B cell (primary cell): ENCODE measurements around the gene MAP3K14. TPM values are rescaled to one million over a fixed set of nuclear protein-coding genes. Genes with fewer than 3 reads are reported as not detected.

Experiments
- ATAC-seq: fragments of 200-7000 bp; cut with Tn5 transposase; one replicate; pipeline ENCODE4 v1.10.0; 2021; ENCODE audit warnings: low read depth, mild to moderate bottlenecking, moderate number of reproducible peaks, moderate library complexity
- CTCF ChIA-PET: fragments of 350-600 bp; sonication (Branson Sonifier 250); formaldehyde crosslinking; loops from one replicate; lab custom pipeline; 2021; ENCODE audit warnings: antibody characterized with exemption, inconsistent platforms; lab: Charles Lee
- POLR2A ChIA-PET: fragments of 350-600 bp; sonication (Branson Sonifier 250); formaldehyde crosslinking; loops from one replicate; lab custom pipeline; 2021; ENCODE audit warnings: antibody characterized with exemption; lab: Charles Lee
- DNase-seq: peaks from one replicate; pipeline ENCODE4 v3.0.0; 2013
- H2AFZ ChIP-seq: 2 replicates; pipeline ENCODE4 v1.6.1; 2012; ENCODE audit warnings: mild to moderate bottlenecking, low read depth, low read length; ENCODE audit not compliant: insufficient read depth, poor library complexity, severe bottlenecking
- H3K27ac ChIP-seq, 2 donors: 1 replicate in 1 of 2; 2 replicates in 1 of 2; pipeline ENCODE4 v1.5.1; 2012 to 2013; ENCODE audit warnings: low read length in 2 of 2, mild to moderate bottlenecking in 2 of 2, moderate library complexity in 1 of 2
- H3K27me3 ChIP-seq, 4 experiments: fragments of 200-600 bp in 1 of 4; sonication (generic) in 1 of 4; replicated peaks in 1 of 4; 1 replicate in 2 of 4; 2 replicates in 2 of 4; pipeline versions ENCODE4 v1.6.1 to v1.7.0; 2013 to 2016; ENCODE audit warnings: low read length in 3 of 4, mild to moderate bottlenecking in 2 of 4, mixed read lengths in 1 of 4, moderate library complexity in 1 of 4; ENCODE audit not compliant: insufficient read depth in 4 of 4, control insufficient read depth in 3 of 4; ENCODE audit errors: control extremely low read depth in 1 of 4
- H3K36me3 ChIP-seq, 2 experiments: replicated peaks in 1 of 2; 1 replicate in 1 of 2; 2 replicates in 1 of 2; pipeline versions ENCODE4 v1.6.1 to v1.7.1; 2013; ENCODE audit warnings: low read length in 1 of 2; ENCODE audit not compliant: insufficient read depth in 2 of 2, control insufficient read depth in 1 of 2; ENCODE audit errors: control extremely low read depth in 1 of 2, extremely low read depth in 1 of 2
- H3K4me1 ChIP-seq, 2 donors: fragments of 200-600 bp in 1 of 2; sonication (generic) in 1 of 2; 1 replicate in 1 of 2; 2 replicates in 1 of 2; pipeline versions ENCODE4 v1.5.1 to v1.6.1; 2013 to 2017; ENCODE audit warnings: low read length in 2 of 2; ENCODE audit not compliant: control insufficient read depth in 2 of 2, insufficient read depth in 2 of 2
- H3K4me2 ChIP-seq: replicated peaks from 2 replicates; pipeline ENCODE3; 2012; ENCODE audit warnings: mild to moderate bottlenecking, low read depth, low read length; ENCODE audit not compliant: poor library complexity, severe bottlenecking
- H3K4me3 ChIP-seq, 5 experiments: fragments of 200-600 bp in 1 of 5; sonication (generic) in 1 of 5; 1 replicate in 3 of 5; 2 replicates in 2 of 5; pipeline versions ENCODE4 v1.5.1 to v1.7.0; 2011 to 2016; ENCODE audit warnings: low read length in 4 of 5, mild to moderate bottlenecking in 4 of 5, low read depth in 2 of 5, control low read depth in 1 of 5, moderate library complexity in 1 of 5; ENCODE audit not compliant: insufficient read depth in 1 of 5; ENCODE audit errors: control extremely low read depth in 1 of 5, extremely low read depth in 1 of 5
- H3K79me2 ChIP-seq: fragments of 200-600 bp; sonication (generic); one replicate; pipeline ENCODE4 v1.6.0; 2016; ENCODE audit warnings: low read length; ENCODE audit not compliant: control insufficient read depth, insufficient read depth
- H3K9ac ChIP-seq: fragments of 200-600 bp; sonication (generic); 2 replicates; pipeline ENCODE4 v1.6.1; 2017; ENCODE audit warnings: mild to moderate bottlenecking, low read length, moderate library complexity
- H3K9me3 ChIP-seq, 3 donors: one replicate each; pipeline versions ENCODE4 v1.6.1 to v1.7.1; 2013; ENCODE audit warnings: low read length in 2 of 3; ENCODE audit not compliant: control insufficient read depth in 2 of 3, insufficient read depth in 1 of 3; ENCODE audit errors: control extremely low read depth in 1 of 3
- H4K20me1 ChIP-seq: 2 replicates; pipeline ENCODE4 v1.6.0; 2012; ENCODE audit warnings: mild to moderate bottlenecking, low read length; ENCODE audit not compliant: insufficient read depth, control insufficient read depth, poor library complexity, severe bottlenecking
- H3K27ac Mint-ChIP-seq: one replicate; pipeline ENCODE4 v1.8.0; 2021; ENCODE audit warnings: mixed read lengths
- H3K27me3 Mint-ChIP-seq: one replicate; pipeline ENCODE4 v1.8.0; 2021; ENCODE audit warnings: mixed read lengths
- H3K4me1 Mint-ChIP-seq: one replicate; pipeline ENCODE4 v1.8.0; 2021; ENCODE audit warnings: mixed read lengths
- H3K4me3 Mint-ChIP-seq: one replicate; pipeline ENCODE4 v1.8.0; 2021; ENCODE audit warnings: mixed read lengths
- H3K9me3 Mint-ChIP-seq: one replicate; pipeline ENCODE4 v1.8.0; 2022; ENCODE audit warnings: mixed read lengths; ENCODE audit not compliant: insufficient read depth
- CTCF ChIP-seq: fragments of 200-600 bp; IDR thresholded peaks from one replicate; pipeline ENCODE4 v1.8.0; 2022; ENCODE audit warnings: antibody characterized with exemption, mild to moderate bottlenecking
- EZH2 ChIP-seq: IDR thresholded peaks from 2 replicates; pipeline ENCODE4 v1.6.1; 2012; ENCODE audit warnings: borderline replicate concordance, low read depth, mild to moderate bottlenecking, moderate library complexity, low read length; ENCODE audit not compliant: insufficient read depth, poor library complexity, severe bottlenecking
- WGBS: methylation state at CpG from one replicate; pipeline ENCODE4 v1.1.5; 2013; ENCODE audit warnings: missing lambda C conversion rate; ENCODE audit not compliant: insufficient coverage; 5-methylcytosine and 5-hydroxymethylcytosine counted together
- intact Hi-C: fragments of 100-400 bp; cut with micrococcal nuclease; formaldehyde crosslinking; loops from one replicate; pipeline ENCODE4 v1.10.0; 2022
- polyA plus RNA-seq: library from polyadenylated mRNA; depleted of rRNA; stranded (reverse); fragments of >200 nt; gene quantifications from 2 replicates; pipeline ENCODE4 v1.2.3, GENCODE V29; 2012
- total RNA-seq, 2 donors: library from RNA; stranded (reverse); fragments of 120-200 nt in 1 of 2; gene quantifications; 1 replicate in 1 of 2; 2 replicates in 1 of 2; pipeline versions ENCODE4 v1.2.3 to v1.2.4, GENCODE V29; 2013 to 2022

Gene MAP3K14
- total and polyA plus RNA-seq, 2 donors (not counting 1 experiment from before 2014, with no cell fraction given) = 66.1 to 84.1 TPM

- Mint-ChIP-seq H3K27ac (peak overlapping the region; percentile 91), H3K4me1 (peaks cover 93% of the 10 kb centered on the region), H3K9me3 (no peaks in the 10 kb centered on the region), H3K27me3 (no peaks in the 10 kb centered on the region), H3K4me3 (peak overlapping the region; percentile 75)
- intact Hi-C loops = loop anchor here (1.0 to 5.0 kb wide), 3 partner anchors 11 to 91 kb away; partner anchors contain the start of gene MAP3K14
- Histone ChIP-seq H3K9me3 (peaks cover 0 to 6% (median 0%) of the 10 kb centered on the region in 3 donors), H3K9ac (peak overlapping the region; percentile 25), H3K27me3 (no peaks in the 10 kb centered on the region), H3K79me2 (peaks cover 95% of the 10 kb centered on the region), H3K4me3 (peak overlapping the region in 2 of 5 experiments; percentile 15 to 22), H4K20me1 (peaks cover 81% of the 10 kb centered on the region), H3K4me1 (peaks cover 93 to 98% of the 10 kb centered on the region in 2 donors), H3K4me2 (peak overlapping the region; percentile 58), H3K27ac (peak overlapping the region; percentile 32 to 64), H2AFZ (no peak overlapping the region), H3K36me3 (peaks cover 3 to 28% of the 10 kb centered on the region in 2 experiments)
- WGBS = 23% methylated on average over 5 of the region's 7 CpGs
- ATAC-seq = peak; percentile 79
- DNase-seq = peak; percentile 81
- POLR2A ChIA-PET = interaction anchor here (0.6 to 2.0 kb wide), 12 partner anchors 9 to 122 kb away, joined by 3 to 16 read pairs (median 4); partner anchors contain the start of gene MAP3K14
- TF ChIP-seq CTCF (no peak), EZH2 (no peak)
- CTCF ChIA-PET = interaction anchor here (0.6 to 5.4 kb wide), 11 partner anchors 11 to 93 kb away, joined by 3 to 44 read pairs (median 9); partner anchors contain the start of gene MAP3K14
Observed at GRCh38 chr17:45296003-45296832, 20.6 kb downstream of the MAP3K14 start.
